Stimulated activated CD4-positive, alpha-beta T cell treated with anti-CD3 and anti-CD28 coated beads, TNF-alpha, amount 100 ng/mL, for 48 hours (primary cell): ENCODE results near the gene MATCAP1.

ENCODE experiments used
- DNase-seq, 3 donors: peaks; one replicate each; pipeline ENCODE4 v3.0.0-alpha.2; 2020; ENCODE audit warnings: low read depth in 3 of 3

The MATCAP1 gene

GRCh38 chr16:67157892-67158635 is 25.7 kb downstream of the MATCAP1 start:
- no peak for DNase-seq

- no peak for DNase-seq
Observed at GRCh38 chr16:67157106-67157748, 26.5 kb downstream of the MATCAP1 start.

GRCh38 chr16:67156143-67156844 is 27.5 kb downstream of the MATCAP1 start:
- no peak for DNase-seq

- peak in 2 of 3 donors; percentile 61 to 71 for DNase-seq
Observed at GRCh38 chr16:67155295-67156142, 28.2 kb downstream of the MATCAP1 start.

GRCh38 chr16:67154578-67155294 is 29.0 kb downstream of the MATCAP1 start:
- DNase-seq = no peak

- DNase-seq = no peak
Observed at GRCh38 chr16:67151431-67152097, 32.2 kb downstream of the MATCAP1 start.

- no peak for DNase-seq
Observed at GRCh38 chr16:67150833-67151396, 32.8 kb downstream of the MATCAP1 start, which contains the start of gene B3GNT9. B3GNT9 (minus strand) TSS chr16:67150998; CDS start chr16:67150485, 513 bp downstream.

GRCh38 chr16:67150047-67150832 is 33.5 kb downstream of the MATCAP1 start:
- no peak for DNase-seq

GRCh38 chr16:67149276-67150046 is 34.3 kb downstream of the MATCAP1 start:
- DNase-seq = no peak

- DNase-seq = no peak
Observed at GRCh38 chr16:67148656-67149275, 35.0 kb downstream of the MATCAP1 start.

GRCh38 chr16:67148221-67148620 is 35.5 kb downstream of the MATCAP1 start:
- DNase-seq = no peak

- no peak for DNase-seq
Observed at GRCh38 chr16:67147437-67148140, 36.2 kb downstream of the MATCAP1 start.

- no peak for DNase-seq
Observed at GRCh38 chr16:67146523-67147357, 37.0 kb downstream of the MATCAP1 start.

GRCh38 chr16:67145746-67146145 is 38.0 kb downstream of the MATCAP1 start:
- no peak for DNase-seq

GRCh38 chr16:67144943-67145342 is 38.8 kb downstream of the MATCAP1 start:
- DNase-seq = no peak

- no peak for DNase-seq
Observed at GRCh38 chr16:67142342-67142741, 41.4 kb downstream of the MATCAP1 start.

GRCh38 chr16:67141391-67141790 is 42.4 kb downstream of the MATCAP1 start:
- no peak for DNase-seq
